GM18868 (cell line): ENCODE results near the gene TMEM164.

Experiments used
- ATAC-seq: cut with Tn5 transposase; IDR thresholded peaks from one replicate; pipeline ENCODE4 v1.9.1; 2021; ENCODE audit warnings: mild to moderate bottlenecking, moderate library complexity; ENCODE audit not compliant: unreplicated experiment

TMEM164 gene

DNA sequence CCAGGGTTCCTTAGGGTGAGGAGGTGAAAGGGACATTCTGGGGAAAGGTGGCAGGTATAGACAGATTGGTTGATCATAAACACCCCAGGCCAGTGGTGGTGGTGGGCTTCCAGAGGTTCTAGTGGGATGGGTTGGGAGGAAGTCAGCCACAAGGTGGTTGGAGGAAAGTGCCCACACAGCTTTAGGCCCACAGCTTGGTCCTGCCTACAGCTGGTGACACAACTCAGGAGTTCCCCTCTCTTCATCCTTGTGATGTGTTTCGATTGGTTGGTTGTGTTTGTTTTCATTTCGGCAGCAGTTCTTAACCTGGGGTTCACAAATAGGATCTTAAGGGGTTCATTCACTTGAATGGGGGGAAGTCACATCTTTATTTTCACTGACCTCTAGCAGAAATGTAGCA lies 157.0 kb downstream of the TMEM164 start:
- ATAC-seq, result peak; percentile 42

- ATAC-seq, result no peak
These were observed 158.4 kb downstream of the TMEM164 start for GRCh38 chrX:110161361-110161686.

DNA sequence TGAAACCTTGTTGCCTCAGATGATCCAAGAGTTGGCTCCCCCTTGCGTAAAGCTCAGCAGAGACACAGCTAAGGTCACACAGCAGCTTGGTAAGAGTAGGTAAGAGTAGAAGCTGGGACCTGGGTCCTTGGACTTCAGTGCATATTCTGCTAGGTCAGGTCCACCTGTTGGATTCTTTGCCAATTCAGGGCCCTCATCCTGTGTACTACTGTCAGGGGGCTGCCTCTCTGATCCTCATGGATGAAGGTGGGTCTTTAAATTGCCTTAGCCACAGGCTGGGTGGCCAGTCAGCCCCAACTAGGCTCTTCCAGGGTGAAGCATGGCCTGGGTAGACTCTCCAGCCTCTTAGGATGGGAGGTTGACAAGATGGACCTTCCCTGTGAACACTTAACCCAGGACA lies 159.2 kb downstream of the TMEM164 start:
- no peak for ATAC-seq

GRCh38 chrX:110162867-110163266 lies 160.0 kb downstream of the TMEM164 start:
- ATAC-seq, result no peak

GRCh38 chrX:110163488-110163887 lies 160.6 kb downstream of the TMEM164 start:
- ATAC-seq, result no peak

- ATAC-seq, result no peak
These were observed 165.1 kb downstream of the TMEM164 start for GRCh38 chrX:110167952-110168451.

DNA sequence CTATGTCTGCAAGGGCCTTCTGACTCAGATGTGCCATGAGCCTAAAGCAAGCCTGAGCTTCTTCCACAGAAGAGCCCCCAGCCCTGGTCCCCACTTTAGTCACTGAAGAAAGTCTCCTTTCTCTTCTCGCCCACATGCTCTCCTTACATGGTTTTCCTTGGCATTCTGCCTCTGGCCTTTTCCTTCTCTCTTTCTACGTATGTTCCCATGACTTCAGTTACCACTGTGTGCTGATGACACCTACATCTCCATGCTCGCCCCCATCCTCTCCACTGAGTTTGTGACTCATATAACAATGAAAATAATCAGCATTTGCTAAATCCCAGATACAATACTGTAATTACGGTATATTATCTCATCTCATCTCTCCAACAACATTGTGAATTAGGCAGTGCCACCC lies 165.7 kb downstream of the TMEM164 start:
- no peak for ATAC-seq

DNA sequence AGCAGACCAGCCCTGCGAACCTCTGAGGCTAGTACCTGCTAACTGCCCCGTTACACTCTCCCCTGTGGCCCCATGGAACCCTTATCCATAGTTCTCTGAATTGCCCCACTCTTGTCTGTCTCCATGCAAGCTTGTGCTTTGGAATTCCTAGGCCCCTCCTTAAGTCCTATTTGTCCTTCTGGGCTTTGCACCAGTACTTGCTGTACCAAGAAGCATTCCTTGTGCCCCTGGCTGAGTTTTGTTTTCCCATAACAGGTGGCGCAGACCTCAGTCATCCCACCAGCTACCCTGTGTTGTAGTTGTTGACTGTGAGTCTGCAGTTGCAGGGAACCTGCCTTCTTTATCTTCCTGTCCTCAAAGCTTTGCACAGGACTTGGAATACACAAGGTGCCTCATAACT lies 167.1 kb downstream of the TMEM164 start:
- no peak for ATAC-seq

DNA sequence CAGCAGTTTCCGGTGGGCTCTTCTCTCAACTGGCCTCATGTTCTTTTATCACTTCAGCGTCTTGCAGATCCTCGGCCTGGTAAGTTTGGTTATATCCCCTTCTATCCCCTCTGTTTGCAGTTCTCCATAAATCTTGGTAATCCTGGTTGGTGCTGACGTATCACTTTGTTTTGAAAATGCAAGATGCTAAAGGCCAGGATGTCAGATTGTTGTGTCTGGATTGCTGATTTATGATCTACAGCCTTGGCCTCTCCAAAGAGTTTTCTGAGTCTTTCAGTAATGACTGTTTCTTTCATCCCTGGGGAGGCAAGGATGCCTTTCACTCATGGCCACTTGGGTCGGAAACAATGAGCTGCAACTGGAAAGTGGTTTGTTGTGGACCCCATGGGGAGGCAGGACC lies 168.5 kb downstream of the TMEM164 start:
- no peak for ATAC-seq

DNA sequence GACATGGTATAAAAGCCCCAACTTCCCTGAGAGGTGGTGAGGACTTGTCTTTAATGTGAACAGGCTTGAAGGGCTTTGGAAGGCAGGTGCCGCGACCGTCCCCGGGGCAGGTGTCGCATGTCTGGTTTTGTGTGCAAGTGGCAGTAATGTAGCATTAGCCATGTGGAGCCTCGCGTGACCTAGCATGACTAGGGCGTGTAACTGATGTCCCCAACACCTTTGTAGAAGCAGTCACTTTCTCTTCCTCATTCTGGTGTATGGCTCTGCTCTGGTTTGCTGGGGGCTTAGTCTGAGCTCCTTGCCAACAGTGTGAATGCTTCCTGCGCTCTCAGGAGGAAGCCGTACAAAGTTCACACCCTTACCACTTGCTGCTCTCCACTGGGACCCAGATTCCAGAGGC lies 169.3 kb downstream of the TMEM164 start:
- ATAC-seq, result peak; percentile 99

GRCh38 chrX:110173192-110174175 lies 170.6 kb downstream of the TMEM164 start:
- ATAC-seq, result no peak

- no peak for ATAC-seq
These were observed 172.2 kb downstream of the TMEM164 start for GRCh38 chrX:110175146-110175545.

GRCh38 chrX:110175696-110176095 lies 172.8 kb downstream of the TMEM164 start:
- no peak for ATAC-seq

DNA sequence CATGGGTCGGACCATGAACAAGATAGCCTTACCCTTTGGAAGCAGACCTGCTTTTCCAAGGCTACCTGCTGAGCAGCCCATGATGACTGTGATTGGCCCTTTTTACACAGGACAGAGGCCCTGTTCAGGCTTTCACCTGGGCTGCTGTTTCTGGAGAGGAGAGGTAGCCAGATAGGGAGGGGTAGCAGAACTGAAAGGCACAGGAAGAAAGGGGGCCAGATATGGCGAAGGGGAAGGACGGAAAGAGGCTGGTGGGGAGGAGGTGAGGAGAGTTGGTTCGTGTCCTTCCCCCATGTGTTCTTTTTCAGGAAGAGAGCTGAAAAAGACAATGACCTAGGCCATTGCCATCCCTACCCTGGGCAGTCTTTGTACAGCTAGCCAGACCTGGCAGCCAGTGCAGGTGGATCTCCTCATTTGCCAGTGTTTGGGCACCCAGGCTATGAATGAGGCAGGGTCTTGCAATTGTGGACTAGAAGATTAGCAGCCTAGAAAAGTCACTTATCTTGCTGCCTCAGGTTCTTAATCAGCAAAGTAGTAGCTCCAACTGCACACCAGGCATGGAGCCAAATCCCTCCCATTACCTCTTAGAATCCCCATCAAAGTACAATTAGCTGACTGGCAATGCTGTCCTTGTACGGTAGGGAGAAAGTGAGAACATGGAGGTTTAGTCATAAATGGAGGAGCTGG lies 175.4 kb downstream of the TMEM164 start:
- no peak for ATAC-seq

- peak; percentile 29 for ATAC-seq
These were observed 177.4 kb downstream of the TMEM164 start for GRCh38 chrX:110180176-110180927.

- peak; percentile 86 for ATAC-seq
These were observed 178.0 kb downstream of the TMEM164 start for GRCh38 chrX:110180928-110181310.

DNA sequence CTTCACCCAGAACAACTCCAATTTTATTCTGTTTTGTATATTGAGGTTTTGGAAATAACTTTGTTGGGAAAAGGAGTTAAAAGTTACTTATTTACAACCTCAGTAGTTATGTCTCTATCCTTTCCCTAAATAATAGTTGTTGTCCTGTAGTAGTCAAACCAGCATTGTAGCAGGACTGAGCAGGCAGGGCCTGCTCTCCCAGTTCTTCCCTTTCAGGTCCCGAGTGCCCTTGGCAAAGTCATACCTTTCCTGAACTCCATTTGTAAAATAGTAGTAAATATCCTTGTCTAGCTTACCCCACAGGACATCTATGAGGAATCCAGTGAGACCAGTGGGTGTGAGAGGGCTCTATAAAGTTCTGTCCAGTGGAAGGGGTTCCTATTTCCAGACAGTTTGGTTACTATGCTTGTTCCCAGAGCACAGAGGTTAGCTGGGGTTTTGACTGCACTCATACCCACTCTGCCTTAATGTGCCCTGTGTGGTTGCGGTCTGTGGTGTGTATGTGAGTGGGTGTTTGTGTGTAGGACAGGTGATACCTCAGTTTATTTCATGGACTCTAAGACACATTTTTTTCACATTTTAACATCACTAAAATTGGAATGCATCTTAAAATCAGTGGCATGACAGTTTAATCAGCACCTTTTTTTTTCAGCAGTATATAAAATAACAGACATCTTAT lies 178.7 kb downstream of the TMEM164 start:
- ATAC-seq, result no peak

GRCh38 chrX:110182362-110182761 lies 179.4 kb downstream of the TMEM164 start:
- ATAC-seq, result peak; percentile 61

GRCh38 chrX:110182865-110183264 lies 180.0 kb downstream of the TMEM164 start:
- no peak for ATAC-seq

- no peak for ATAC-seq
These were observed 180.4 kb downstream of the TMEM164 start for GRCh38 chrX:110183314-110183713.
